K562 (cell line): ENCODE measurements around the gene MTPN. TPM values are rescaled to one million over a fixed set of nuclear protein-coding genes. Genes with fewer than 3 reads are reported as not detected.

Source experiments
- ATAC-seq: fragments of 200-7000 bp; cut with Tn5 transposase; 3 replicates; pipeline ENCODE4 v1.9.1; 2020; ENCODE audit warnings: moderate library complexity
- BruUV-seq: library from RNA; stranded (reverse); fragments of 400-500 nt; replicated peaks from 2 replicates; lab custom pipeline; 2021; lab: Mats Ljungman, UMichigan
- CTCF ChIA-PET: fragments of 300-600 bp; formaldehyde crosslinking; extraction: SDS; loops from one replicate; lab custom pipeline; 2021; ENCODE audit warnings: low intra/inter-chr PET ratio; lab: Yijun Ruan, JAX
- POLR2A ChIA-PET: fragments of 300-600, 350-650 bp; sonication (Branson Sonifier 250); formaldehyde crosslinking; extraction: SDS; loops from one replicate; lab custom pipeline; 2021; ENCODE audit warnings: antibody characterized with exemption, inconsistent platforms; lab: Yijun Ruan, JAX
- DNase-seq, 4 experiments: peaks; one replicate each; pipeline versions ENCODE4 v3.0.0 to v3.0.0-alpha.2; 2011 to 2018; ENCODE audit warnings: low spot score in 3 of 4, mixed read lengths in 3 of 4; ENCODE audit errors: extremely low read depth in 1 of 4
- FAIRE-seq: peaks from 2 replicates; lab custom pipeline; 2011; peaks lifted over from hg19 to GRCh38; lab: Jason Lieb, UNC
- H2AFZ ChIP-seq: 2 replicates; pipeline ENCODE4 v1.6.0; 2011; ENCODE audit warnings: low read depth, low read length, control low read depth, inconsistent platforms
- H3K27ac ChIP-seq: fragments of 200-600 bp; 3 replicates; pipeline ENCODE4 v1.8.0; 2011; ENCODE audit warnings: low read depth, mild to moderate bottlenecking, control low read depth, inconsistent platforms, low read length, moderate library complexity, mixed read lengths; ENCODE audit errors: extremely low read depth
- H3K27me3 ChIP-seq, 2 experiments: fragments of 300-600 bp in 1 of 2; 2 replicates in 1 of 2; 3 replicates in 1 of 2; pipeline versions ENCODE4 v1.6.0 to v1.8.0; 2011; ENCODE audit warnings: inconsistent platforms in 2 of 2, low read length in 2 of 2, mild to moderate bottlenecking in 1 of 2, mixed read lengths in 1 of 2, moderate library complexity in 1 of 2; ENCODE audit not compliant: control insufficient read depth in 2 of 2, insufficient read depth in 2 of 2
- H3K36me3 ChIP-seq: fragments of 300-600 bp; 3 replicates; pipeline ENCODE4 v1.8.0; 2011; ENCODE audit warnings: mild to moderate bottlenecking, low read length, inconsistent platforms; ENCODE audit not compliant: control insufficient read depth, insufficient read depth
- H3K4me1 ChIP-seq, 2 experiments: fragments of 200-600 bp in 1 of 2; replicated peaks in 1 of 2; 2 replicates in 1 of 2; 3 replicates in 1 of 2; pipeline versions ENCODE4 v1.5.1 to v1.8.0; 2011; ENCODE audit warnings: inconsistent platforms in 2 of 2, low read length in 2 of 2, mild to moderate bottlenecking in 1 of 2, mixed read lengths in 1 of 2, moderate library complexity in 1 of 2; ENCODE audit not compliant: control insufficient read depth in 2 of 2, insufficient read depth in 2 of 2
- H3K4me2 ChIP-seq: 2 replicates; pipeline ENCODE4 v1.6.1; 2011; ENCODE audit warnings: low read length, control low read depth, inconsistent platforms, mixed read lengths; ENCODE audit not compliant: insufficient read depth
- H3K4me3 ChIP-seq: fragments of 200-600 bp; sonication (generic), shearing (Covaris generic); 2 replicates; pipeline ENCODE4 v1.5.1; 2016; ENCODE audit warnings: control low read depth, inconsistent platforms
- H3K79me2 ChIP-seq: fragments of 200-600 bp; 3 replicates; pipeline ENCODE4 v1.8.0; 2011; ENCODE audit warnings: low read length, inconsistent platforms; ENCODE audit not compliant: control insufficient read depth, insufficient read depth
- H3K9ac ChIP-seq, 2 experiments: 2 replicates each; pipeline versions ENCODE4 v1.6.0 to v1.6.1; 2011; ENCODE audit warnings: low read depth in 2 of 2, low read length in 2 of 2, control low read depth in 1 of 2, inconsistent platforms in 1 of 2, mild to moderate bottlenecking in 1 of 2, mixed read lengths in 1 of 2; ENCODE audit not compliant: insufficient read depth in 1 of 2
- H3K9me1 ChIP-seq: one replicate; pipeline ENCODE4 v1.6.0; 2011; ENCODE audit warnings: inconsistent platforms, mild to moderate bottlenecking, low read length, moderate library complexity; ENCODE audit not compliant: control insufficient read depth, insufficient read depth
- H3K9me3 ChIP-seq: replicated peaks from 2 replicates; pipeline ENCODE4 v1.5.1; 2011; ENCODE audit warnings: low read depth, low read length, inconsistent platforms; ENCODE audit not compliant: control insufficient read depth, insufficient read depth
- H4K20me1 ChIP-seq: replicated peaks from 2 replicates; pipeline ENCODE4 v1.6.1; 2011; ENCODE audit warnings: low read length, inconsistent platforms, mixed read lengths; ENCODE audit not compliant: control insufficient read depth, insufficient read depth
- ATF1 ChIP-seq, 2 experiments: fragments of 450-650 bp in 1 of 2; IDR thresholded peaks; 2 replicates each; pipeline ENCODE4 v1.6.1; 2016; ENCODE audit warnings: missing compliant biosample characterization in 1 of 2, missing genetic modification characterization in 1 of 2
- DNMT1 ChIP-seq: fragments of 450-650 bp; IDR thresholded peaks from 2 replicates; pipeline ENCODE4 v1.6.1; 2016; ENCODE audit warnings: antibody characterized with exemption, mild to moderate bottlenecking
- GTF2E2 ChIP-seq: fragments of 200-800 bp; sonication (Bioruptor generic); IDR thresholded peaks from 2 replicates; pipeline ENCODE4 v1.6.1; 2016; ENCODE audit warnings: missing genetic modification characterization, missing compliant biosample characterization
- HOXB6 ChIP-seq: fragments of 250-450 bp; sonication (Bioruptor Pico); IDR thresholded peaks from 2 replicates; pipeline ENCODE4 v1.5.1; 2022; ENCODE audit warnings: mild to moderate bottlenecking, borderline replicate concordance
- KAT8 ChIP-seq: fragments of 450-650 bp; IDR thresholded peaks from 2 replicates; pipeline ENCODE4 v1.6.1; 2016; ENCODE audit warnings: low read depth, mild to moderate bottlenecking
- KLF16 ChIP-seq: IDR thresholded peaks from 2 replicates; pipeline ENCODE4 v1.6.1; 2016; ENCODE audit warnings: antibody characterized with exemption
- MTF1 ChIP-seq: fragments of 250-450 bp; sonication (Bioruptor Pico); IDR thresholded peaks from 2 replicates; pipeline ENCODE4 v1.9.0; 2021; ENCODE audit warnings: moderate library complexity, mild to moderate bottlenecking, inconsistent platforms, borderline replicate concordance
- NELFE ChIP-seq: IDR thresholded peaks from 2 replicates; pipeline ENCODE4 v1.6.1; 2011; ENCODE audit warnings: mild to moderate bottlenecking; ENCODE audit not compliant: insufficient read depth, insufficient read length
- POLR2A ChIP-seq: fragments of 450-650 bp; conservative IDR thresholded peaks from 2 replicates; pipeline ENCODE4 v1.6.1; 2016
- SMARCA4 ChIP-seq: fragments of 450-650 bp; IDR thresholded peaks from 2 replicates; pipeline ENCODE4 v1.6.1; 2016
- SMARCC2 ChIP-seq: fragments of 450-650 bp; IDR thresholded peaks from 2 replicates; pipeline ENCODE4 v1.6.1; 2017; ENCODE audit warnings: antibody characterized with exemption, moderate library complexity, mild to moderate bottlenecking, low read depth
- ZFP36 ChIP-seq: fragments of 150-350 bp; IDR thresholded peaks from 2 replicates; pipeline ENCODE4 v1.6.1; 2018; ENCODE audit warnings: low read length, low read depth; ENCODE audit not compliant: partially characterized antibody
- in situ Hi-C: fragments of 300-500 bp; cut with MboI; formaldehyde crosslinking; loops from 4 replicates; pipeline ENCODE4 v1.15.0; 2018; ENCODE audit warnings: inconsistent platforms, mixed read lengths
- intact Hi-C: fragments of 100-400 bp; cut with micrococcal nuclease; formaldehyde crosslinking; loops from 2 replicates; pipeline ENCODE4 v1.14.2; 2022
- polyA plus RNA-seq, 8 experiments: library from polyadenylated mRNA; depleted of rRNA in 4 of 8; stranded (reverse) in 5 of 8; unstranded in 3 of 8; fragments of >200 nt; fragmentation: Nextera tagmentation in 2 of 8; fragmentation: Illumina TruSeq in 1 of 8; extraction: Ambion mirVana in 2 of 8; extraction: Trizol in 1 of 8; gene quantifications; 2 replicates each; pipeline versions ENCODE4 v1.2.1 to v1.2.3, GENCODE V29; 2011 to 2014; ENCODE audit warnings: inconsistent platforms in 1 of 8, missing spikeins in 1 of 8
- total RNA-seq, 7 experiments: library from RNA; depleted of rRNA in 6 of 7; stranded (reverse); fragments of >200 nt in 6 of 7; fragmentation: Illumina TruSeq in 2 of 7; extraction: Trizol in 2 of 7; gene quantifications; 2 replicates each; pipeline versions ENCODE4 v1.2.1 to v1.2.3, GENCODE V29; 2011 to 2021; ENCODE audit warnings: low replicate concordance in 1 of 7
- TF ChIP-seq, protein P1 (sequence below), 2 experiments: IDR thresholded peaks in 1 of 2; conservative IDR thresholded peaks in 1 of 2; 2 replicates each; pipeline ENCODE4 v1.6.1; 2016; ENCODE audit warnings: low read depth in 2 of 2, mild to moderate bottlenecking in 1 of 2, missing compliant biosample characterization in 1 of 2, missing genetic modification characterization in 1 of 2, moderate library complexity in 1 of 2
- TF ChIP-seq, protein P2 (sequence below): fragments of 450-650 bp; IDR thresholded peaks from 2 replicates; pipeline ENCODE4 v1.6.1; 2017; ENCODE audit warnings: antibody characterized with exemption, mild to moderate bottlenecking
- TF ChIP-seq, protein P3 (sequence below): fragments of 450-650 bp; IDR thresholded peaks from 2 replicates; pipeline ENCODE4 v1.6.1; 2017; ENCODE audit warnings: mild to moderate bottlenecking, moderate library complexity

The MTPN gene
- total and polyA plus RNA-seq, 9 of the 15 experiments (the other 6 are each of a cell fraction or from before 2014, with no cell fraction given): 68.5 to 261 (median 156) TPM

GRCh38 chr7:135950972-135951371 lies 26.2 kb downstream of the MTPN start (continued):
- TF ChIP-seq ZFP36: no peak
- TF ChIP-seq, protein P1, sequence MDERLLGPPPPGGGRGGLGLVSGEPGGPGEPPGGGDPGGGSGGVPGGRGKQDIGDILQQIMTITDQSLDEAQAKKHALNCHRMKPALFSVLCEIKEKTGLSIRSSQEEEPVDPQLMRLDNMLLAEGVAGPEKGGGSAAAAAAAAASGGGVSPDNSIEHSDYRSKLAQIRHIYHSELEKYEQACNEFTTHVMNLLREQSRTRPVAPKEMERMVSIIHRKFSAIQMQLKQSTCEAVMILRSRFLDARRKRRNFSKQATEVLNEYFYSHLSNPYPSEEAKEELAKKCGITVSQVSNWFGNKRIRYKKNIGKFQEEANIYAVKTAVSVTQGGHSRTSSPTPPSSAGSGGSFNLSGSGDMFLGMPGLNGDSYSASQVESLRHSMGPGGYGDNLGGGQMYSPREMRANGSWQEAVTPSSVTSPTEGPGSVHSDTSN (CRISPR knock-in tag; IDR thresholded peaks at IDR 0.05; ENCODE audit: low read depth): no peak
- TF ChIP-seq, protein P1 (tag; conservative IDR thresholded peaks at IDR 0.05; ENCODE audit: low read depth): no peak
- TF ChIP-seq KAT8: no peak
- no peak for TF ChIP-seq HOXB6
- TF ChIP-seq MTF1 (CRISPR knock-in tag): no peak
- TF ChIP-seq NELFE: no peak

DNA sequence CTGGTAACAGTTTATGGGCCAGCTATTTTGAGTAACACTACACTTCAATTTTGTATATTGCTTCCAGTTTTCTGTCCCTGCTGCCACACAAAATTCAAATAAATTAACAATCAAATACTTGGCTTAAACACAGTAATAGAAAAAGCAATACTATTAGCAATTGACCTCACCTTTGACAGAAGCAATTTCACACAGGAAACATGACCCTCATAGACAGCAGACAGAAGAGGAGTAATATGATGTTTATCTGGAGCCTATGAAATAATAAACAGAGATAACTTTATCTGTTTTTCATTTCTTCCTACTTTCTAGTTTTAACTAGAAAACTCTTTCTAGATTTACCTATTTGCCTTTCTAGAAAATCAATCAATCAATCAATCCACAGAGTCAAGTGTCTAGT lies 26.7 kb downstream of the MTPN start:
- no TSS peak for BruUV-seq
- in situ Hi-C loops: loop anchor here (25.0 kb wide), 1 partner anchor 1288 kb away; no protein-coding TSS in a partner anchor
- Histone ChIP-seq H3K4me3 (no peak overlapping the region), H3K4me2 (no peak overlapping the region), H3K27ac (no peak overlapping the region), H4K20me1 (no peaks in the 10 kb centered on the region), H3K36me3 (peaks cover 72% of the 10 kb centered on the region), H3K27me3 (no peaks in the 10 kb centered on the region), H2AFZ (no peak overlapping the region), H3K4me1 (peaks cover 0 to 15% of the 10 kb centered on the region in 2 experiments; a peak in 3 of 5 replicates), H3K9me1 (no peaks in the 10 kb centered on the region), H3K79me2 (peaks cover 89% of the 10 kb centered on the region), H3K9ac (no peak overlapping the region), H3K9me3 (no peaks in the 10 kb centered on the region)
- DNase-seq: no peak
- CTCF ChIA-PET: no interaction called here
- ATAC-seq: no peak
- no peak for FAIRE-seq
- POLR2A ChIA-PET: interaction anchor here (0.9 to 3.6 kb wide), 4 partner anchors 8 to 17 kb away, joined by 3 to 19 read pairs (median 8); no protein-coding TSS in a partner anchor
- intact Hi-C loops: no loop called here
- no peak for TF ChIP-seq ATF1 (CRISPR knock-in tag; IDR thresholded peaks at IDR 0.05)
- no peak for TF ChIP-seq ATF1 (tag; IDR thresholded peaks at IDR 0.05)
- no peak for TF ChIP-seq SMARCC2
- no peak for TF ChIP-seq GTF2E2 (tag)
- no peak for TF ChIP-seq SMARCA4
- no peak for TF ChIP-seq POLR2A
- TF ChIP-seq, protein P2, sequence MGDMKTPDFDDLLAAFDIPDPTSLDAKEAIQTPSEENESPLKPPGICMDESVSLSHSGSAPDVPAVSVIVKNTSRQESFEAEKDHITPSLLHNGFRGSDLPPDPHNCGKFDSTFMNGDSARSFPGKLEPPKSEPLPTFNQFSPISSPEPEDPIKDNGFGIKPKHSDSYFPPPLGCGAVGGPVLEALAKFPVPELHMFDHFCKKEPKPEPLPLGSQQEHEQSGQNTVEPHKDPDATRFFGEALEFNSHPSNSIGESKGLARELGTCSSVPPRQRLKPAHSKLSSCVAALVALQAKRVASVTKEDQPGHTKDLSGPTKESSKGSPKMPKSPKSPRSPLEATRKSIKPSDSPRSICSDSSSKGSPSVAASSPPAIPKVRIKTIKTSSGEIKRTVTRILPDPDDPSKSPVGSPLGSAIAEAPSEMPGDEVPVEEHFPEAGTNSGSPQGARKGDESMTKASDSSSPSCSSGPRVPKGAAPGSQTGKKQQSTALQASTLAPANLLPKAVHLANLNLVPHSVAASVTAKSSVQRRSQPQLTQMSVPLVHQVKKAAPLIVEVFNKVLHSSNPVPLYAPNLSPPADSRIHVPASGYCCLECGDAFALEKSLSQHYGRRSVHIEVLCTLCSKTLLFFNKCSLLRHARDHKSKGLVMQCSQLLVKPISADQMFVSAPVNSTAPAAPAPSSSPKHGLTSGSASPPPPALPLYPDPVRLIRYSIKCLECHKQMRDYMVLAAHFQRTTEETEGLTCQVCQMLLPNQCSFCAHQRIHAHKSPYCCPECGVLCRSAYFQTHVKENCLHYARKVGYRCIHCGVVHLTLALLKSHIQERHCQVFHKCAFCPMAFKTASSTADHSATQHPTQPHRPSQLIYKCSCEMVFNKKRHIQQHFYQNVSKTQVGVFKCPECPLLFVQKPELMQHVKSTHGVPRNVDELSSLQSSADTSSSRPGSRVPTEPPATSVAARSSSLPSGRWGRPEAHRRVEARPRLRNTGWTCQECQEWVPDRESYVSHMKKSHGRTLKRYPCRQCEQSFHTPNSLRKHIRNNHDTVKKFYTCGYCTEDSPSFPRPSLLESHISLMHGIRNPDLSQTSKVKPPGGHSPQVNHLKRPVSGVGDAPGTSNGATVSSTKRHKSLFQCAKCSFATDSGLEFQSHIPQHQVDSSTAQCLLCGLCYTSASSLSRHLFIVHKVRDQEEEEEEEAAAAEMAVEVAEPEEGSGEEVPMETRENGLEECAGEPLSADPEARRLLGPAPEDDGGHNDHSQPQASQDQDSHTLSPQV: no peak
- no peak for TF ChIP-seq DNMT1
- TF ChIP-seq KLF16: no peak
- TF ChIP-seq, protein P3, sequence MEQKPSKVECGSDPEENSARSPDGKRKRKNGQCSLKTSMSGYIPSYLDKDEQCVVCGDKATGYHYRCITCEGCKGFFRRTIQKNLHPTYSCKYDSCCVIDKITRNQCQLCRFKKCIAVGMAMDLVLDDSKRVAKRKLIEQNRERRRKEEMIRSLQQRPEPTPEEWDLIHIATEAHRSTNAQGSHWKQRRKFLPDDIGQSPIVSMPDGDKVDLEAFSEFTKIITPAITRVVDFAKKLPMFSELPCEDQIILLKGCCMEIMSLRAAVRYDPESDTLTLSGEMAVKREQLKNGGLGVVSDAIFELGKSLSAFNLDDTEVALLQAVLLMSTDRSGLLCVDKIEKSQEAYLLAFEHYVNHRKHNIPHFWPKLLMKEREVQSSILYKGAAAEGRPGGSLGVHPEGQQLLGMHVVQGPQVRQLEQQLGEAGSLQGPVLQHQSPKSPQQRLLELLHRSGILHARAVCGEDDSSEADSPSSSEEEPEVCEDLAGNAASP: no peak
